Keratinocyte (primary cell): Measurements from ENCODE around the gene CUX1. TPM values are rescaled to one million over a fixed set of nuclear protein-coding genes. Genes with fewer than 3 reads are reported as not detected.

Source experiments
- DNase-seq: peaks from one replicate; pipeline ENCODE4 v3.0.0-alpha.2; 2011; ENCODE audit warnings: low read depth, missing footprints, low spot score
- FAIRE-seq: peaks from 2 replicates; lab custom pipeline; 2011; peaks lifted over from hg19 to GRCh38; lab: Jason Lieb, UNC
- H2AFZ ChIP-seq: 2 replicates; pipeline ENCODE4 v1.6.0; 2012; ENCODE audit warnings: low read length, control low read depth, inconsistent platforms; ENCODE audit not compliant: control insufficient read depth
- H3K27ac ChIP-seq: 2 replicates; pipeline ENCODE4 v1.5.1; 2011; ENCODE audit warnings: low read length; ENCODE audit not compliant: control insufficient read depth, insufficient read depth
- H3K27me3 ChIP-seq: 3 replicates; pipeline ENCODE4 v1.6.0; 2011; ENCODE audit warnings: low read length; ENCODE audit not compliant: control insufficient read depth, insufficient read depth; ENCODE audit errors: extremely low read depth
- H3K36me3 ChIP-seq, 2 experiments: 2 replicates in 1 of 2; 3 replicates in 1 of 2; pipeline ENCODE4 v1.5.1; 2011; ENCODE audit warnings: low read length in 2 of 2, mild to moderate bottlenecking in 1 of 2; ENCODE audit not compliant: control insufficient read depth in 2 of 2, insufficient read depth in 2 of 2; ENCODE audit errors: extremely low read depth in 1 of 2
- H3K4me1 ChIP-seq: 3 replicates; pipeline ENCODE4 v1.5.1; 2011; ENCODE audit warnings: low read length; ENCODE audit not compliant: control insufficient read depth, insufficient read depth; ENCODE audit errors: extremely low read depth
- H3K4me2 ChIP-seq: 3 replicates; pipeline ENCODE4 v1.6.0; 2011; ENCODE audit warnings: low read depth, low read length; ENCODE audit not compliant: control insufficient read depth, insufficient read depth; ENCODE audit errors: extremely low read depth
- H3K4me3 ChIP-seq, 3 experiments: fragments of 200-600 bp in 1 of 3; sonication (generic) in 1 of 3; 2 replicates in 2 of 3; 3 replicates in 1 of 3; pipeline ENCODE4 v1.5.1; 2011 to 2016; ENCODE audit warnings: low read length in 3 of 3, mild to moderate bottlenecking in 3 of 3, control low read depth in 2 of 3, inconsistent platforms in 1 of 3, low read depth in 1 of 3, mixed read lengths in 1 of 3, mixed run types in 1 of 3, moderate library complexity in 1 of 3; ENCODE audit not compliant: control insufficient read depth in 2 of 3, insufficient read depth in 2 of 3; ENCODE audit errors: extremely low read depth in 1 of 3
- H3K79me2 ChIP-seq: 2 replicates; pipeline ENCODE4 v1.6.0; 2012; ENCODE audit warnings: low read length; ENCODE audit not compliant: control insufficient read depth, insufficient read depth
- H3K9ac ChIP-seq: 3 replicates; pipeline ENCODE4 v1.6.0; 2011; ENCODE audit warnings: low read length; ENCODE audit not compliant: control insufficient read depth, insufficient read depth; ENCODE audit errors: extremely low read depth
- H3K9me1 ChIP-seq: 3 replicates; pipeline ENCODE4 v1.6.0; 2011; ENCODE audit warnings: low read length; ENCODE audit not compliant: control insufficient read depth, insufficient read depth; ENCODE audit errors: extremely low read depth
- H3K9me3 ChIP-seq: 2 replicates; pipeline ENCODE4 v1.5.1; 2012; ENCODE audit warnings: low read depth, low read length; ENCODE audit not compliant: control insufficient read depth
- H4K20me1 ChIP-seq: 3 replicates; pipeline ENCODE4 v1.6.0; 2011; ENCODE audit warnings: low read length; ENCODE audit not compliant: control insufficient read depth, insufficient read depth; ENCODE audit errors: extremely low read depth
- CTCF ChIP-seq, 3 experiments: IDR thresholded peaks in 1 of 3; conservative IDR thresholded peaks in 1 of 3; optimal IDR thresholded peaks in 1 of 3; 2 replicates in 2 of 3; 3 replicates in 1 of 3; pipeline versions ENCODE3 to v1.5.1; 2011; ENCODE audit warnings: low read length in 3 of 3, mild to moderate bottlenecking in 3 of 3, moderate library complexity in 2 of 3, control low read depth in 1 of 3, inconsistent platforms in 1 of 3; ENCODE audit not compliant: insufficient read depth in 2 of 3; ENCODE audit errors: extremely low read depth in 1 of 3
- EZH2 ChIP-seq: IDR thresholded peaks from one replicate; pipeline ENCODE4 v1.6.1; 2012; ENCODE audit warnings: inconsistent platforms, mild to moderate bottlenecking, low read length, moderate library complexity
- dilution Hi-C: fragments of 300-500 bp; cut with MboI; formaldehyde crosslinking; loops from one replicate; pipeline ENCODE4 v1.7.0; 2020; ENCODE audit warnings: low sequenced_read_pairs; ENCODE audit not compliant: extremely low pct_ligation_motif_present
- polyA plus RNA-seq, 5 experiments: library from polyadenylated mRNA; depleted of rRNA in 3 of 5; stranded (reverse) in 3 of 5; stranded (forward) in 1 of 5; unstranded in 1 of 5; fragments of >200 nt; gene quantifications; 1 replicate in 1 of 5; 2 replicates in 3 of 5; 3 replicates in 1 of 5; pipeline versions ENCODE4 v1.2.1 to v1.2.3, GENCODE V29; 2011 to 2012; ENCODE audit warnings: missing spikeins in 2 of 5, low read depth in 1 of 5, low replicate concordance in 1 of 5

The CUX1 gene
- polyA plus RNA-seq, 1 donor (not counting 4 experiments of a cell fraction or from before 2014, with no cell fraction given) = 18.3 TPM

- no peak for FAIRE-seq
- DNase-seq = no peak
- Histone ChIP-seq H3K4me3 (no peak overlapping the region), H4K20me1 (no peaks in the 10 kb centered on the region), H3K9ac (no peak overlapping the region), H3K9me3 (no peaks in the 10 kb centered on the region), H3K79me2 (no peaks in the 10 kb centered on the region), H2AFZ (no peak overlapping the region), H3K27me3 (no peaks in the 10 kb centered on the region), H3K36me3 (peaks cover 4 to 7% of the 10 kb centered on the region in 2 experiments), H3K4me2 (no peak overlapping the region), H3K27ac (no peak overlapping the region), H3K4me1 (no peaks in the 10 kb centered on the region), H3K9me1 (no peaks in the 10 kb centered on the region)
- dilution Hi-C loops = no loop called here
- TF ChIP-seq CTCF (optimal IDR thresholded peaks at IDR 0.05 in 1 of 3, IDR thresholded peaks at IDR 0.05 in 1 of 3, conservative IDR thresholded peaks at IDR 0.05 in 1 of 3; ENCODE audit: extremely low read depth in 1 of 3, insufficient read depth in 2 of 3, low read length in 3 of 3) (no peak), EZH2 (no peak)
These were observed 374.3 kb downstream of the CUX1 start for GRCh38 chr7:102191556-102192379.

DNA sequence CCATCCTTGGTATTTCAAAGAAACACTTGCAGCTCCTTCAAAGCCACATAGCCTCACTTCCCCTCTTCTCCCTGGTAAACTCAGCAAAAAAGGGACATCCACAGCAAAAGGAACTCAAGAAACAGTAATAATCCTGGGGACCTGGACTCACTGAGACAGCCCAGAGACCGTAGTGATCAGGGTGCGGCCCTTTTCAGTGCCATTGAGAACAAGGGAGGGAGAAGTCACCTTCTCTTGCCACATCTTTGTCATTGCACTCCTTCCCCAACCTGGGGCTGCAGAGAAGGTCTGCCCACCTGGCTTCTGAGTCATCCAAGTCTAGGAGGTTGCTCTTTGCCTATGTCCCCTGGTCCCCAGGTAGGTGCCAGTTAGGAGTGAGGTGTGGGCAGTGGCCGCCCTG, 375.4 kb downstream of the CUX1 start:
- Histone ChIP-seq H4K20me1 (no peaks in the 10 kb centered on the region), H3K36me3 (peaks cover 0 to 5% of the 10 kb centered on the region in 2 experiments), H2AFZ (no peak overlapping the region), H3K27ac (no peak overlapping the region), H3K9me3 (no peaks in the 10 kb centered on the region), H3K27me3 (no peaks in the 10 kb centered on the region), H3K4me1 (no peaks in the 10 kb centered on the region), H3K4me3 (no peak overlapping the region), H3K79me2 (no peaks in the 10 kb centered on the region), H3K4me2 (no peak overlapping the region), H3K9me1 (no peaks in the 10 kb centered on the region), H3K9ac (no peak overlapping the region)
- no peak for TF ChIP-seq EZH2
- TF ChIP-seq CTCF (optimal IDR thresholded peaks at IDR 0.05 in 1 of 3, IDR thresholded peaks at IDR 0.05 in 1 of 3, conservative IDR thresholded peaks at IDR 0.05 in 1 of 3; ENCODE audit: extremely low read depth in 1 of 3, insufficient read depth in 2 of 3, low read length in 3 of 3) = no peak
- DNase-seq (no peak), FAIRE-seq (no peak)
- dilution Hi-C loops = no loop called here
